Measurements from ENCODE around the gene LSS.

DNA sequence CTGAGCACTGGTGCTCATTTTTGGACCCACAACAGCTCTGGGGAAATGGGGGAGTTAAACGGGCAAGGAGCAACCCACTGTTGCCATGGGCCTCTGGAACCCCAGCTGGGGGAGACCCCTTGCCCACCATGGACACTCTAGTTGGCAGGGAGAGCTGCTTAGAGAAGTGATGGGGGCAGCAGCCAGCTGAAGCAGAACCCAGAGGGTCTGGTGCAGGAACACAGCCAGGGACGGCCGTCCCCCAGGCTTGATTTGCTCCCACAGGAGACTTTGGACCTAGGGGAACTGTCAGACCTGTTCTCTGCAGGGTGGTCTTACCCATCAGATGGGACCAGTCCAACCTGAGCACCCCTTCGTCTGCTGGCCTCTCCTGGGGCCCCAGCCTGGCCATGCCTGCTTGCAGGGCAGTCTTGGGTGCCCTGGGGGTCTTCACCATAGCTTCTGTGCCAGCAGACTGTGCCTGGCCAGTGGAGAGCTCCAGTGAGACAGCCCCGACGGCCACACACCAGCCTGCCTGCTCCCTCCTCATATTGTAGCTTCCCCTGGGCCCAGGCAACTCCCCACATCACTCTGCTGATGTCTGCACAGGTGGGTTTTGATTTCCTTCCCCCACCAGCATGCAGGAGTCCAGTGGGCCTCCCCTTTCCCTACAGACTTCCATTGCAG, 55.6 kb downstream of the LSS start:
- TF ChIP-seq CREB1 (IDR thresholded peaks at IDR 0.05; ENCODE audit: low read depth) (no peak), CEBPB (IDR thresholded peaks at IDR 0.05) (no peak), EP300 (IDR thresholded peaks at IDR 0.05; ENCODE audit: borderline replicate concordance) (no peak), TAF1 (IDR thresholded peaks at IDR 0.05; ENCODE audit: low read depth) (no peak), ZBTB7A (IDR thresholded peaks at IDR 0.05; ENCODE audit: low read depth) (no peak), FOXM1 (IDR thresholded peaks at IDR 0.05; ENCODE audit: borderline replicate concordance, low read depth) (no peak), RAD21 (IDR thresholded peaks at IDR 0.05; ENCODE audit: low read depth) (no peak)
- TF ChIP-seq, protein P1, sequence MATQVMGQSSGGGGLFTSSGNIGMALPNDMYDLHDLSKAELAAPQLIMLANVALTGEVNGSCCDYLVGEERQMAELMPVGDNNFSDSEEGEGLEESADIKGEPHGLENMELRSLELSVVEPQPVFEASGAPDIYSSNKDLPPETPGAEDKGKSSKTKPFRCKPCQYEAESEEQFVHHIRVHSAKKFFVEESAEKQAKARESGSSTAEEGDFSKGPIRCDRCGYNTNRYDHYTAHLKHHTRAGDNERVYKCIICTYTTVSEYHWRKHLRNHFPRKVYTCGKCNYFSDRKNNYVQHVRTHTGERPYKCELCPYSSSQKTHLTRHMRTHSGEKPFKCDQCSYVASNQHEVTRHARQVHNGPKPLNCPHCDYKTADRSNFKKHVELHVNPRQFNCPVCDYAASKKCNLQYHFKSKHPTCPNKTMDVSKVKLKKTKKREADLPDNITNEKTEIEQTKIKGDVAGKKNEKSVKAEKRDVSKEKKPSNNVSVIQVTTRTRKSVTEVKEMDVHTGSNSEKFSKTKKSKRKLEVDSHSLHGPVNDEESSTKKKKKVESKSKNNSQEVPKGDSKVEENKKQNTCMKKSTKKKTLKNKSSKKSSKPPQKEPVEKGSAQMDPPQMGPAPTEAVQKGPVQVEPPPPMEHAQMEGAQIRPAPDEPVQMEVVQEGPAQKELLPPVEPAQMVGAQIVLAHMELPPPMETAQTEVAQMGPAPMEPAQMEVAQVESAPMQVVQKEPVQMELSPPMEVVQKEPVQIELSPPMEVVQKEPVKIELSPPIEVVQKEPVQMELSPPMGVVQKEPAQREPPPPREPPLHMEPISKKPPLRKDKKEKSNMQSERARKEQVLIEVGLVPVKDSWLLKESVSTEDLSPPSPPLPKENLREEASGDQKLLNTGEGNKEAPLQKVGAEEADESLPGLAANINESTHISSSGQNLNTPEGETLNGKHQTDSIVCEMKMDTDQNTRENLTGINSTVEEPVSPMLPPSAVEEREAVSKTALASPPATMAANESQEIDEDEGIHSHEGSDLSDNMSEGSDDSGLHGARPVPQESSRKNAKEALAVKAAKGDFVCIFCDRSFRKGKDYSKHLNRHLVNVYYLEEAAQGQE (IDR thresholded peaks at IDR 0.05; ENCODE audit: low read depth) = no peak
- TF ChIP-seq, protein P2, sequence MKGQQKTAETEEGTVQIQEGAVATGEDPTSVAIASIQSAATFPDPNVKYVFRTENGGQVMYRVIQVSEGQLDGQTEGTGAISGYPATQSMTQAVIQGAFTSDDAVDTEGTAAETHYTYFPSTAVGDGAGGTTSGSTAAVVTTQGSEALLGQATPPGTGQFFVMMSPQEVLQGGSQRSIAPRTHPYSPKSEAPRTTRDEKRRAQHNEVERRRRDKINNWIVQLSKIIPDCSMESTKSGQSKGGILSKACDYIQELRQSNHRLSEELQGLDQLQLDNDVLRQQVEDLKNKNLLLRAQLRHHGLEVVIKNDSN (IDR thresholded peaks at IDR 0.05) = no peak
- TF ChIP-seq, protein P3, sequence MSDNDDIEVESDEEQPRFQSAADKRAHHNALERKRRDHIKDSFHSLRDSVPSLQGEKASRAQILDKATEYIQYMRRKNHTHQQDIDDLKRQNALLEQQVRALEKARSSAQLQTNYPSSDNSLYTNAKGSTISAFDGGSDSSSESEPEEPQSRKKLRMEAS (IDR thresholded peaks at IDR 0.05) = no peak
